Measurements from ENCODE around the gene NHLH1.

The NHLH1 gene

DNA sequence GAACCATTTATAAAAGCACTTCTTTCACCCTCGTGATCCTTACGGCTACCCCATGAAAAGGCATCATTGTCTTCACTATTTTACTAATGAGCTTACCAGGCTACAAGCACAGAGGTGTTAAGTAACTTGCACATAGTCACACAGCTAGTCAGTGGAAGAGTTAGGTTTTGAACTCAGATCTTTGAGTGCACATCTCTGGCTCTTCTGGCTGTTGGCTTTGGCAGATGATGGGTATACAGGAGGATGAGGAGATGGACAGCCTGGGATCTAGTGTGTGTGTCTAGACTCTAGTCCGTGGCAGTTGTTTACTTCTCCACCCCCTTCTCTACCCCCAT, 45.1 kb downstream of the NHLH1 start:
- no peak for DNase-seq (ENCODE audit: low read depth in 2 of 2)

DNA sequence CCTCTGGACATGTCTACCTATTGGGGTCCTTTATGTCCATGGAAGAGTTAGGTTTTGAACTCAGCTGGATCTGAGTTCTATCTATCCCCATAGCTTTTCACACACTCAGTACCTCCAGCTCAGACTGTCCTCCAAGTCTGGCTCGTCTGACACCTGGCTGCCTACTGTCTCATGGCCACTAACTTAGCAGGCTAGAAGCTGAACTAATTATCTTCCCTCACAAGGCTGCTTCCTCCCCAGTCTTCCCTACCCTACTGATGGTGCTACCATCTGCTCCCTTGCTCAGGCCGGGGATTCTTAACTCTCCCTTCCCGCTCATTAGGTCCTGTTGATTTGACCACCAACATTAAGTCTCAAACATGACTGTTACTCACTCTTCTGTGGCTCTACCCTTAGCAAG, 46.8 kb downstream of the NHLH1 start:
- no peak for DNase-seq (ENCODE audit: low read depth in 2 of 2)

DNA sequence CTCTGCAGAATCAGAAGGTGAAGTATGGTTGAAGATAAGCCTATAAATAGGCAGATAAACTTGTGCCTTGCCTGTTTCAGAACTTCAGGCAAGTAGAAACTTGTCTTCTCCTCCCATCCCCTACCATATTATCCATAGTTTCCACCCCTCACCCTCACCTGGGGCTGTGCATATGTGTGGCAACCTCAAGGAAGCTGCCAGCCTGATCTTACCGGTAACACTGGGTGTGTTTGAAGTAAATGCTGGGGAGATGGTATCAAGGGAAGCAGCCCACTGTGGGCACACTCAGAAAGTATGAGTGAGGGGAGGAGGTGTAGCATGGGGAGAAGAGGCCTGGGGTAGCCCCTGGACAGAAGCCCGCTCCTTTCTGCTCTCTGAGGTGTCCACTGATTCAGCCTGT, 48.0 kb downstream of the NHLH1 start:
- no peak for DNase-seq (ENCODE audit: low read depth in 2 of 2)

DNA sequence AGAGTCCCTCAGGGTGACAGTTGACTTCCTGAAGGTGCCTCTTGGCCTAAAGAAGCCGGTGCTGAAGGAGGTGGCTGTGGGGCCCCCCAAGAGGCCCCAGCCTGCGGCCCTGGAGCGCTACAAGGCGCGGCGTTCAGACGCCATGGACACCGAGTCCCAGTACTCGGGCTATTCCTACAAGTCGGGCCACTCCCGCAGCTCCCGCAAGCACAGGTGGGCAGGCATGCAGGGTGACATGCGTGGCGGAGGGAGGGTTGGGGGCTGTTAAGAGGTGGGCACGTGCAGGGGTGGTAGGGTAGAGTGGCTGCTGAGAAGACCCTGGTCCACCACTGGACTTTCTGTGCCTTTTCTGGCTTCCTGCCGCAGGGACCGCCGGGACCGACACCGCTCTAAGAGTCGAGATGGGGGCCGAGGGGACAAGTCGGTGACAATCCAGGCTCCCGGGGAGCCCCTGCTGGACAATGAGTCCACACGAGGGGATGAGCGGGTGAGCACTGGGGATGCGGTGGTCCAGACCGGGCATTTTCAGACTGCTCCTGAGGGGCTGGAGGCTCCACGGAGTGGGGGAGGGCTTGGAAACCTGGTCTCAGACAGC, 48.9 kb downstream of the NHLH1 start:
- no peak for DNase-seq (ENCODE audit: low read depth in 2 of 2)

DNA sequence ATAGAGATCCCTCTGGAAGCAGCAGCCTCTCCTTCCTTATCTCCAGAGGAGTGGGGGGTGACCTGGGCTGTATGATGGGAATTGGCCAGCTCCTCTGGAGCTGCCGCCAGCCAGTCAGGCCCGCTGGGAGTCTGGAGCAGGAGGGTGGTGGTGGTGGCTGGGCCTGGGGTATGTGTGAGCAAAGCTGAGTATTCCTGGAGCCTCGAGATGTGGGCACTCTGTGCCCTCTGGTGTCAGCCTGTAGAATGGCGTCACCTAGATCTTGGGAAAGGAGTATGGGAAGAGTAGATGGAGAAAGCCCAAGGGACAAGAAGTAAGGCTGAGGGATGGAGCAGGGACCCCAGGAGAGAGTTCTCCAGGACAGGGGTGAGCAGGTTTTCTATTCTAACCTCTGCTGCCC, 49.5 kb downstream of the NHLH1 start:
- no peak for DNase-seq (ENCODE audit: low read depth in 2 of 2)

DNA sequence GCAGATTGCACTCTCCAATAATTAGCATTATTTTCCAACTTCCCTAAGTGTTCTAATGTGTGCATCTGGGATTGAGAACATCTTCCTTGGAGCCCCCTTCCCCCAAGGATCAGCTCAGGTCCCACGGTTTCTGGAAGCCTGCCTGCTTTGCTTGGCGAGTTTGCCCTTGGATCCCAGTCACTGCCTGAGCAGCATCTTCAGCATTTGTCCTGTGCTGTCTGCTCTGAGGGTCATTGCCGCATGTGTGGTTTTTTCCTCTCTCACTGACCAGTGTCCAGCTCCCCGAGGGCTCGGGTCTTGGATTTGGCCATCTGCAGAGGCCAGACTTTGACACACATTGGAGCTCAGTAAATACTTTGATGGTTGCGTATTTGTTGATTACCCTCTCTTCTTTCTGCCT, 51.6 kb downstream of the NHLH1 start:
- DNase-seq (ENCODE audit: low read depth in 2 of 2): no peak

DNA sequence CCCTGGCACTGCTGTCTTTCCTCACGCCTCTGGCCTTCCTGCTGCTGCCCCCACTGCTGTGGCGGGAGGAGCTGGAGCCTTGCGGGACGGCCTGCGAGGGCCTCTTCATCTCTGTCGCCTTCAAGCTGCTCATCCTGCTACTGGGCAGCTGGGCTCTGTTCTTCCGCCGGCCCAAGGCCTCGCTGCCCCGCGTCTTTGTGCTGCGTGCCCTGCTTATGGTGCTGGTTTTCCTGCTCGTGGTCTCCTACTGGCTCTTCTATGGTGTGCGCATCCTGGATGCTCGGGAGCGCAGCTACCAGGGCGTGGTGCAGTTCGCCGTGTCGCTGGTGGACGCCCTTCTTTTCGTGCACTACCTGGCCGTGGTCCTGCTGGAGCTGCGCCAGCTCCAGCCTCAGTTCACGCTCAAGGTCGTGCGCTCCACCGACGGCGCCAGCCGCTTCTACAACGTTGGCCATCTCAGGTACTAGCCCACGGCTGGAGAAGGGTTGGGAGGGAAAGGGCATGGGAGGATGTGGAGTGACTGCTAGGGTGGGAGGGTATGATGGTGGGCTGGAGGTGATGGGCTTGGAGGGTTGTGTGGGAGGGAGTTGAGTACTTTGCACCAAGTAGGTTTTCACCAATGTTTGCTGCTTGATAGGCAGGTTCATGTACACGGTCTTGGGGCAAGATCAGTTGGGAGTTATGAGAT, 52.4 kb downstream of the NHLH1 start:
- DNase-seq (ENCODE audit: low read depth in 2 of 2): no peak

DNA sequence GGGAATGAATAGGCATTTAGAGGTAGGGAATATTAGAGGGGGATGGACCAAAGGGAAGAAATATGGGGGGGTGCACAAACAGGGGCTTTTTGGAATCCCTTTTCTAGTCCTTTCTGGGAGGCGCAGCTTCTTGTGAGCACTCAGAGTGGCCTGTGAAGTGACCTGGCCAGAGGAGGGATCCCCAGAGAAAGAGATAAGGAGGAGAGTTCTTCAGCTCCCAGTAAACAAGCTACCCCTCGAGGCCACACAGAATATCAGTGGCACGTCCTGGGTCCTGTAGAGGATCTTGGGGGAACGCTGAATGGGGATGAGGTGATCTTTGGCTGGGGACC, 52.9 kb downstream of the NHLH1 start:
- DNase-seq (ENCODE audit: low read depth in 2 of 2): no peak

DNA sequence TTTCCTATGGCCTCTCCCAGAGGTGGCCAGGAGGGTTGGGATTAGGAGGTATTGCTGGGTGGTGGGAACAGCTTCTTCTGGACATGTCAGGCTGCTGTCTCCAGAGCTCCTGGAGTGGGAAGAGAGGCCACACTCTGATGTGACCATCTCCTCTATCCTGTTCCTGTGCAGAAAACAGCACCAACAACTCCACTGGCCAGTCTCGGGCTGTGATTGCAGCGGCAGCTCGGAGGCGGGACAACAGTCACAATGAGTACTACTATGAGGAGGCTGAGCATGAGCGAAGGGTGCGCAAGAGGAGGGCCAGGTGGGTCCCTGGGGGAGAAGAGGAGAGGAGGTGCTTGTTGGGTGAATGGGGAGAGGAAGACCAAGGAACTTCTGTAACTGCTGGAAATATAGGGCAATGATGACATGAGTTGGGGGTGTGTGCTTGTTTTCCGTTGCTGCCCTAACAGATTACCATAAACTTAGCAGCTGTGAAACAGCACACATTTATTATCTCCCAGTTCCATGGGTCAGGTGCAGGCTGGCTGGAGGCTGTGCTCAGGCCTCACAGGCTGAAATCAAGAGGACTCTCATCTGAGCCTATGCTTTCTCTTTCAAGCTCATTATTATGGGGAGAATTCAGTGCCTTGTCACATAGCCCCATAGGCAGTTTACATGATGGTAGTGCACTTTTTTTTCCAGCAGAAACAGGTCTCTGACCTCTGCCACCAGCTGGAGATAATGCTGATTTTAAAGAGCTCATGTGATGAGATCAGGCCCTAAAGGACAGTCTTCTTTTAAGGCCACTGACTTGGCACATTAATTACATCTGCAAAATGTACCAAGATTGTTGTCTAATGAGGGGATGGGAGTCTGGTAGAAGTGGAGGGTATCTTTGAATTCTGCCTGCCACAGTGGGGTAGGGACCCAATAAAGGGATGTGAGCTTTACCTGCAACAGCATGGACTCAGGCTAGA, 54.3 kb downstream of the NHLH1 start:
- no peak for DNase-seq (ENCODE audit: low read depth in 2 of 2)

DNA sequence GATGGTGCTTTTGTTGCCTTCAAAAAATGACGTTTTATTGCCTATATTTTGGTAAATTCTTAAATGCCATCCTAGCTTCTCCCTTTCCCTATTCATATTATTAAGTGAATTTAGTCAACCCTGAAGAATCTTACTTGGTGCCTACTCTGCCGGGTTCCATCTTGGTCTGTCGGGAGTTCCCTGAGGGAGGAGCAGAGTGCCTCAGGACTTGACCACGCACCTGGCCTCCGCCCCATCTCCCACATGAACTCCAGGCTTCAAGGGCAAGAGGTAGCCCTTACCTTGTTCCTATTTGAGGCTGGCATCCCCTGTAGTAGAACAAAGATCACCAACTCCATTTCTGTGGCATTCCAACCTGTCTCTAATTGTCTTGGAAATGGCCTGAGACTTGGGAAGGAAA, 55.0 kb downstream of the NHLH1 start:
- no peak for DNase-seq (ENCODE audit: low read depth in 2 of 2)

Data from activated CD4-positive, alpha-beta T cell treated with anti-CD3 and anti-CD28 coated beads for 24 hours (primary cell).